Measurements from ENCODE around the gene AQP4.

Gene AQP4, protein sequence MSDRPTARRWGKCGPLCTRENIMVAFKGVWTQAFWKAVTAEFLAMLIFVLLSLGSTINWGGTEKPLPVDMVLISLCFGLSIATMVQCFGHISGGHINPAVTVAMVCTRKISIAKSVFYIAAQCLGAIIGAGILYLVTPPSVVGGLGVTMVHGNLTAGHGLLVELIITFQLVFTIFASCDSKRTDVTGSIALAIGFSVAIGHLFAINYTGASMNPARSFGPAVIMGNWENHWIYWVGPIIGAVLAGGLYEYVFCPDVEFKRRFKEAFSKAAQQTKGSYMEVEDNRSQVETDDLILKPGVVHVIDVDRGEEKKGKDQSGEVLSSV

DNA sequence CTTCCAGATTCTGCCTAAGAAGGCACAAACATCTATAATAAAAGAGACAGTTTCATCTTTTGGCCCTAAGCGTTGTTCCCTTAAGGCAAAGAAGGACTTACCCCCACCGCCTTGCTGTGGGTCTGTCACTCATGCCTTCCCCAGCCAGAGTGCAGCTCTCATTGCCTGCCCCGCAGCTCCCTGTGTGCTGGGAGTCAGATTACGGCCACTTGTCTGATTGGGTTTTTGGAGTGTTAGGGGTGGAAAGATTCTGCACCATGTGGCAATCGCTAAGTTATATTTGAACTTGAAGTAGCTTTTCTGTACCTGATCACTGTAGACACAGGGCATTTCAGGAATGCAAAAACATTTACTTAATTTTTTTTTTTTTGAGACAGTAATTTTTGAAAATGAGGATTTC is at the start of gene AQP4:
AQP4 (minus strand) TSS at position 151 of the 400 bp plus-strand sequence; CDS start at position 133, 18 bp downstream.
- no peak for DNase-seq

DNA sequence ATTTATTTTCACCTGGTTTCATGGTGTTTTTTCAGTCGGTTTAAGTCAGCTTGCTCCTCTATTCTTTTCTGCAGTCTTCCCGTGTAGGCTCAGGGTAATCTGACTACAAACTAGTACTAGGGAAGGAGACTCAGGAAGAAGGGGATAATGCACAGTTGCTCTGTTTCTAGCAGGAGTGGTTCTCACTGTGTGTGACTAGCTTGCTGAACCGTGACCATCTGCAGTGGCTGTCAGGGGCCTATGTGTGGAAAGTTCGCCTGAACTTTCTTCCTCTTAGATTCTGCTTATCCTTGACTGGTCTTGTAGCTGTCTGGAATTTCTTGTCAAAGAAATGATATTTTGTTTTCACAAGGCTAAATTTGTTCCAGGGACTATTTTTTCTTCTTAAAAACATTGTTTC is 46.3 kb upstream of the AQP4 start:
- DNase-seq, result no peak

DNA sequence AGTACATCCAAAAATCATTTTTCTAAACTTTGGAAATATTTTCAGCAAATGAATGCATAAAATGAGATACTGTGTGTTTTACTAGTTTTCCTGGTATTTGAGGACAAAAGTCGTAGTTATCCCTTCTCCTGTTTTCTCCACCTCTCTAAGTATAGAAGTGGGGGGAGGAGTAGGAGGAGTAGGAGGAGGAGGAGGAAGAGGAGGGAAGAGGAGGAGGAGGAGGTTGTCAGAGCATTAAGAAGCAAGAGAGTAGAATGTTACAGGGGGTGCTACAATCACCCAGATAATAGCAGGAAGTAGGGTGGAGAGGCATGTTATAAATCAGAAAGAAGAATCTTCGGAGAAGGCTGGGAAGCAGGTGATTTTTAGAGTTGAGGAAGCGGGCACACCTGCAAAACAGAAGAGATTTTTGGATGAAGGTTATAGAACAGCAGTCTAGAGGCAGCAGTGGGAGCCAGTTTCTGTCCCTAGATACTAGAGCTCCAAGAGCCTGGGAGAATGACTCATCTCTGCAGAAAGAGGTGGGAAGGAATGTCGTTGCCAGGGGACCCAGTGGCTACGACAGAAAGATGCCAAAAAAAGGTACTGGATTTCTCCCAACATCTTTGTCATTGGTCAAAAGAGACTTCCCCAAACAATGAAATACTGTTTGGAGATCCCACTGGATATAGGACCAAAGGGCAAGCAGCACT is 44.2 kb upstream of the AQP4 start:
- DNase-seq, result no peak

DNA sequence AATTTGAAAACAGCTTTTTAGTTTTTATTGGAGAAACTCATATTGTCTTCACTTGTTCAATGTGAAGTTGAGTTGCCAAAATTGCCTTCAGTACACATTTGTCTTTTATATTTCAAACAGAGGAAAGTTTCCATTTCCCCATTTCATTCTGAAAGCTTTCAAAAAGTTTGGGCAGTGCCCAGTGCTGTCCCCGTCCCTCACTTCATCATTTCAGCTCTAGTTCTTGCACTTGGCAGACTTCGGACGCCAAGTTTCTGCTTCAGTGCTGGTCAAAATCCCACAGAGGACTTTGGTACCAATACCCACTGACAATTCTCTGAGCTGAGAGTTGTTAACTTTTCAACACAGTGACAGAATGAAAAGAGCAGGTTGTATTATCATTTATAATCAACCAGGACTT is 43.4 kb upstream of the AQP4 start:
- DNase-seq, result no peak

DNA sequence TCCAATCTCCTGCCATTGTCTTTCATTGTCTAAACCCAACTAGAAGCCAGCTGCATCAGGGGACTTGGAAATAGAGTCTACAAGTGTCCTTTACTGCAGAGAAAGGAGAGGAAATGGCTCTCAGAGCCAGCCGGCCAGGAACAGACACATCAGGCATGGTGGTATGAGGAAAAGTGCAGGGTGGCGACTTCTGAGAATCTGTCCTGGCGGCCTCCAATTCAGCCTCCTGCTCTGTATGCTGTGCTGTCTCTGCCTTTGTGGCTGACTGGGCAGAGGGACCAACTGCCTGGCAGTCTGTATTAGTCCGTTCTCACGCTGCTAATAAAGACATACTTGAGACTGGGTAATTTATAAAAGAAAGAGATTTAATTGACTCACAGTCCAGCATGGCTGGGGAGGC is 36.8 kb upstream of the AQP4 start:
- DNase-seq, result no peak

DNA sequence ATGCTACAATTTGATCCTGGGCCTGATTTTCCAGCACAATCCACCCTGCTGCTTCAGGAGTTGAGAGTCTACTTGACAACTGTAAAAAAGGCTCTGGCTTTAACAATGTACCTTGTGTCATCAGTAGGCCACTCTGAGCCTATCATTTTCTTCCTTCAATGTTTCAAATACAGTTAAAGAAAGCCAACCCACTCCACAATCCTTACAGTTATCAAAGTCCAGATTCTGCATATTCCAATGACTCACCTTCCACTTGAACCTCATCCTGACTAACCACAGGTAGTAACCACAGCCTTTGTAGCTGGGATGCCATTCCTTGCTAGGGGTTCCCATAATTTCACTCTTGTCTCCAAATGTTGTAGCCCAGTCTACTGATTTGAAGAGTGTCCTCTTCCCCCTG is 35.5 kb upstream of the AQP4 start:
- no peak for DNase-seq

DNA sequence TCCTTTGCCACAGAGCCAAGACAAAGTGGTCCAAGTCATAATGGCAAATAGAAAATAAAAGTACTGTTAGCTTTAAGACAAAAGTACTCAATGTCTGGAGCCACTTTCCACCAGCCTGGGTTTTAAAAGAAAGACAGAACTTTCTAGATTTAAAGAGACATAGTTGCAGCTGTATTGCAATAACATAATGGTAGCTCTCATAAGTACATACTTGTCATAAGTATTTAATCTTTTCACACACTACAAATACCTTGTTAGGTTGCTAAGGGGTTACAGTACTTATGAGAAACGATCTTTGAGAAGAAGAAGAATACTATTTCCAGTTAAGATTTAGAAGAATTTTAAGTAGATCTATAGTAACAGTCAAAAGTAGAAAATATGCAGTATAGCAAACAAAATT is 28.9 kb upstream of the AQP4 start:
- no peak for DNase-seq

DNA sequence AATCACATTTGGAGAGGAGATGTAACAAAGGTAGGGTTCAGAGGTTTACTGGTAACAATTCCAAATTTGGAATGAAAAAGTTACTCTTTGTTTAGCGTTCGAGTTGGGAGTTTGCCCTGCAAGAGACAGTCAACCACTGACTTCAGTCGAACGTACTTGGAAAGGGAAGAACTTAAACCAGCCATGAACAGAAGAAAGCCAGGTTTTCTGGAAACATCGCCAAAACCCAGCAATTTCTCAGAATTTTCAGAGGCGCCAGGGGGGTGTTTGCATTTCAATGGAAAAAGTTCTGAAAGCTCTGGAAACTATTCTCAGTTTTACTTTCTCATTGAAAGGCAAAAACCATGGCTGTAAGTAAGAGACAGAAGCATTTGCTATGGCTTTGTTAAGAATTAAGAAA is 28.5 kb upstream of the AQP4 start:
- DNase-seq, result no peak

DNA sequence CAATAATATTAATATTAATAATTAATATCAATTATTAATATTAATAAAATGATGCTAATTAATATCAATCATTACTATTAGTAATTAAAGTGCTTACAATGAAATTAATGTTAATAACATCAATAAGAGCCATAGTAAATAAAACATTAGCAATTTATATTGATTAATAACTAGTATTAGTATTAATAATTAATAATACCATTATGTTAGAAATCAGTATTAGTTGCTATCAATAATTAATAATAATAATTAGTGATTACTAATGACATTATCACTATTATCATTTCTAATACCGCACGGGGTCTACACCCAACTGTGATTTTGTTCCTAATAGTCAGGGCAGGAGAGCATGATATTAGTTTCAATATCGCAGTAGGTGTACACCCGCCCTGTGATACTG is 22.8 kb upstream of the AQP4 start:
- DNase-seq, result no peak

DNA sequence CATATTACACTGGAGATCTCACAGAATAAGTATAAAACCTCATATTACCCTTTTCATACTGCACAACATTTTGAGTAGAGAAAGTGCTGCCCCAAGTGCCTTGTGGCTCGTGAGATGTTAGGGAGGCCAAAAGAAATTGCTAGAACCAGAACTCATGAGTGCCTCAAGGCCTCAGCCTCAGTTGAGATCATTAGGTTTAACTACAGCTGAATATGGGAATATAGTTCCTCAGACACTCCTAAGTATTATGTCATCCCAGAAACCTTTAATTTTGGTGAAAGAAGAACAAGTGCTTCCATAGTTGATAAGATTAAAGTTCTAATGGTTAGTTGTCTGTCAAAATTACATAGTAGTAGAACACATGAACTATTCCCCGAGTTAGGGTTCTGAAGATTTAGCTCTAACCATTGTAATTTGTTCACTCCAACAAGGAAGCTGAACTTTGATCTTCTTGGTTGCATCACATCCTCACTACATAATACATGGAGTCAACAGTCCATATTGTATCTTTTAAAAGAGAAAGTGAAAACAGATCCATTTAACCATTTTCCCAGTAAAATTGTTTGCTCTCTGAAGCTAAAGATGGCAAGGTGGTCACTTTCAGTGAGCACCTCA is 9.6 kb upstream of the AQP4 start:
- no peak for DNase-seq

DNA sequence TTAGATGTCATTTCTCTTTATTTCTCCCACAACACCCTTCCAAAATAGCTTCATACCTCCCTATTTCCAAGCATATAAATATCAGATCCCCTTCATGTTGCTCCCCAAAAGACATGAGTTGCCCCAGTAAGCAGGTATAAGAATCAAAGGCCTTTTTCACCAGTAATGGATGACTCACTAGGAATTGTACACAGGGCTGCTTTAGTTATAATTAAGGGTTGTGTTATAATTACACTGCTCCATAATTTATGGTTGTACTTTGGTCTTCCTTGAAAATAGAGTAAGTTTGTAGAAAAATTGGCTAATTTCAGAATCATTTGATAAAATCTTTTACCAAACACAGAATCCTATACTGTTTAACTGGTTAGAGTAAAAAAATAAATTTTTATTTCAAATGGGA is 8.8 kb upstream of the AQP4 start:
- no peak for DNase-seq

DNA sequence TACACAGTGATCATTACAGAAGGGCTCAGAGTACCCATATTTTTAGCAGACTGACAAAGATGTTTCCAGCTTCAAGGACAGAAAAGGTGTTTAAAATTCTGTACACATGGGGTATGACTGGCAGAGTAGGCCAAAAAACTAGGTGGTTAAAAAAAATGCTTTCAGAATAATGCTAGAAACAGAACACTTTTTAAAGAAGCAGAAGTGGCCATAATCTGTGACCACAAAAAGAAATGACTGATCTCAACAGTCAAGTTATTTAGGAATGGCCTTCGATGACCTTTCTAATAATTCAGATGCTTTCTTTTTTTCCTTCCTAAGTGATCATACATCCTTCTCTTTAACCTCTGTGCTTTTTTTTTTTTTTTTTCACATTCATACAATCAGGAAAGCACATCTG is 4.1 kb upstream of the AQP4 start:
- DNase-seq, result no peak

DNA sequence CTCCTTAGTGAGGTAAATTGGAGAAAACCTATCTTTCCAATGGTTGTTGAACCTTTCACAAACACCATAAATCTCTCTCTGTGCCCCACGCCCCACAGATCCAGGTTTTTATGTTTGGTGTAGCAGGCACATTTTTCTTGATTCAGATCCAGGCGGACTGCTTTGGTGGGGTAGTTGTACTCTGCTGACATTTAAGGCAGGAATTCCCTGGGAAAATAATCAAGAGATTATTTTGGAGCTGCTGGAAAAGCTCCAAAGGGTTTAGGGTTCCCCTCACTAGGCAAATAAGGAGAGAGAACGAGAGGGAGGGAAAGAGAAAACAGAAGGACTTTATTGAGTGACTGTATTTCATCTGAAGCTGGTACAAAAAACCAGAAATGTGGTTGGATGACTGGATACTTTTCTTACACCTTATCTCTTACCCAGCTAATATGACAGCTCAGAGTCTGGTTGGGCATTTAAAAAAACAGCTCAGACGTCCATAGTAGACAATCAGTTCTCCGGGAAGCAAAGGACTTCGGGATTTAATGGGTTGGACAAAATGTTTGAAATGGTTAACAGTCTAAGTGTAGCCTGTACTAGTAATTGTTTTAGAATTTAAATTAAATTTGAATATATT is 3.6 kb upstream of the AQP4 start:
- no peak for DNase-seq

DNA sequence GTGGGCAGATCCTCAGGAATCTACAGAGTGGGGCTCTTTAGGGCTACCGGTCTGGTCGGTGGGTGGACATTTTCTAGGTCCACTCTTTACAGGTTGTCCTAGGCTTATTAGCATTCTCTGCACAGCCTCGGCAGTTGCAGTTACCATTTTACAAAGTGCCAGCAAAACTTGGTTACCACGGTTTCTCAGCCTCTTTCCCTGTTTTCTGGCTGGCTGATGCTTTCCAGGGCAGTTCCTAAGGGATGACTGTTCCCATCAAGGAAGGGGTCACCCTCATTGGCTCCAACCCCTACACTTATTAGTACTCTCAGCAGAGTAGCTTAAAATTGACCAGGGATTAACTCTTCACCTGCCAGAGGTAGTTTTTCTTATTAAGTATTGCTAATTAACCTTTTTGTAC is 2.0 kb upstream of the AQP4 start:
- no peak for DNase-seq

DNA sequence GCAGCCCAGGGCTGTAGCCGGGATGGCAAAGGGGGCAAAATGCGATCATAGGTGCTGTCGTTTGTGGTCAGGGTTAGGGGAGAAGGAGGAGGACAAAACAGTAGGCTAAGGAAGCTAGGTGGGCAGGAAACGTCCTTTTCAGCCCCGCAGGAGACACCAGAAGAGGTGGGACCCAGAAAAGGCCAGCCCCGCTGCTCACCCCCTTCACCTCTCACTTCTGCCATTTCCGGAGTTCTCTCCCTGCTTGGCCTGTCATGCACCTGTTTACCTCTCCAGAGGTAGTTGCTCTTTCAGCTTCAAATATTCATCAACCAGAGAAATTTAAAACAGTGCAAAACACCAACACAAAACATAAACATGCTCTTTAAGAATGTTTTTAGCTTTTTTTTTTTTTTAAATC is 849 bp downstream of the AQP4 start:
- DNase-seq, result no peak

DNA sequence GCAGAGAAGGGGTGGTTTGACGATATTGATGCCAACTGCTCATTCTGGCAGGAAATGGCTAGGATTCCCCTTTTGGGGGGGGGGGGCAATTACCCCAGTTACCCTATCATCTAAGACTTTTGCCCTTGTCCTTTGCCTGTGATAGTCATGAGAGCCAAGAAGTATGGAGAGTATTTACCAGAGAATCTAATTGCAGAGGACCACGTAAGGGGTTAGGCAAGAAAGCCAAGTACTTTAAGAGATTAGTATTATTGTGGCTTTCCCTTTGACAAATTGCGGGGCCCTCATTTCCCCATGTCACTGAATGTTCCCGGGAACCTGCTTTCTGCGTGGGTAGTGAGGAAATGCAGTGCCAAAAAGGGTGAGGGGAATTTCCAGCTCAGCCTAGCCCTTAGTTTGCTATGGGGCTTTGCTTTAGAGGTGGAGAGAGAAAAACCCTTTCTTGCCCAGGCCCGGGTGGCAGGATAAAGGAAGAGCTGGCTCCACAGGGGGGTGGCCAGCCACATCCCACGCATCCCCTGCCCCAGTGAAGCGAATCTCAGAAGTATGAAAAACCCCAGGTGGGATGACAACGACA is 1.5 kb downstream of the AQP4 start:
- no peak for DNase-seq

DNA sequence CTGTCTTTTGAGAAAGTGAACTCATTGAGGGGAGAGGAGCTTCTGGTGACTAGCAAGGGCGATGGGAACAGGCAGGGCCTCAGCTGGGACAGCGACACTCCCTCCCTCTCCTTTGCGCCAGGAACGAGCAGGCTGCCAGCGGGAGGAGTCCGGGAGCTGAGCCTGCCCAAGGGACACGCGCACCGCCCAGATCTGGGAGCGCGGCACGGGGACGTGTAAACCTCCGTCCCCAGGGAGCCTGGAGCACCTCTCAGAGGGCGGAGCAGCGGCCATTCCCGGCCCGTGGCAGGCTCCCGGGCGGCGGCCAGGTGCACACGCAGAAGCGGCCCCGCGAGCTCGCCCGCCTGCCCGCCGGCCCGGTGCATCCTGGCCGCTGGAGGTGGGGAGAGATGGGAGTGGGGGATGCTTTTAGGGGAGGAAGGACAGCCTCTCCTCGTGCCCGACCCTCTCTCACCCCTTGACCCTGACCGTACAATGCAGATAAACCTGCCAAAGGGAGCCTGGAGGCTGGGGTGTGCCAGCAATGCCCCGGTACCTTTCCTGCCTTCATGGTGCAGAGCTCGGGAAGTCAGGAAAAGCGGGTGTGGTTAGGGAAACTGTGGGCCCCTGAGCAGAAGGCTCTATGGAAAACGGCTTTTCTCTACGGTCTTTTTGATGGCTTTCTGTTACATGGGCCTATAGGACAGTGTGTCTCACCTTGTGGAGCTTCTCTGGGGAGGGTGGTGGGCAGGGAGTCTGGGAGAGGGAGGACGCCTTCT is 2.2 kb downstream of the AQP4 start:
- DNase-seq, result no peak

DNA sequence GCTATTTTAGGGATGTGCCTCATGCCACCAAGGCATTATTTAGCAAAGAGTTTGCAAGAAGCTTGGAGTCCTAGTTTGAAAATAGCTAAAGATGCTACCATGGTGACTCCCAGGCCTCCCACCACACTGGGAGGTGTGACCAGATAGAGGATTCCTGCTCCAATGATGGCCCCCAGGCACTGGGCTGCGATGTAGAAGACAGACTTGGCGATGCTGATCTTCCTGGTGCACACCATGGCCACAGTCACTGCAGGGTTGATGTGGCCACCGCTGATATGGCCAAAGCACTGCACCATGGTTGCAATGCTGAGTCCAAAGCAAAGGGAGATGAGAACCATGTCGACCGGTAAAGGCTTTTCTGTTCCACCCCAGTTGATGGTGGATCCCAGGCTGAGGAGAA is 3.4 kb downstream of the AQP4 start:
- no peak for DNase-seq

DNA sequence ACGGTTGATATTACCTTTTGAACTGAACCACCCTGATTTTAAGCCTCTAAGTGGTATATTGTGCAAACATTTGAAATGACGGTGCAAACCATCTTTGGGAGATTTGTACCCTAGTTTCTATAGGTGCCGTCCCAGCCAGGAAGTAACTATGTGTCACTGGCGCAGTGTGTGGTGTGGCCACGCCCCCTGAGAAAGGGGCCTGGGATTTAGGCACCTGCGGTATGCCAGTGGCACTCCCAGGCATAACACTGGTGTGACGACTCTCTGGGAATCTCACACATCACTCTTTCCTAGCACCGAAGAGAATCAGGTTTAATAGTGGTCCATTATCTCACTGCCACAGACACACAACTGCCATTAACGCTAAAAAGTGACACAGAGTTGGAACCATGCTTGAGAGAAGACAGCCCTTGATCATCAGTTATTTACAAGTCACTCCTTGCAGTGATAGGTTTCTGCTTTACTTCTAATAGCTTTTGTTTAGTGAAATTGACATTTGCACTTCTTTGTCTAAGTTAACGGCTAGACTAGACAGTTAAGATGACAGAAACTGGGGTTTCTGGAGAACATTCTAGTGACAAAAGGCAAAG is 11.1 kb downstream of the AQP4 start:
- DNase-seq, result no peak

DNA sequence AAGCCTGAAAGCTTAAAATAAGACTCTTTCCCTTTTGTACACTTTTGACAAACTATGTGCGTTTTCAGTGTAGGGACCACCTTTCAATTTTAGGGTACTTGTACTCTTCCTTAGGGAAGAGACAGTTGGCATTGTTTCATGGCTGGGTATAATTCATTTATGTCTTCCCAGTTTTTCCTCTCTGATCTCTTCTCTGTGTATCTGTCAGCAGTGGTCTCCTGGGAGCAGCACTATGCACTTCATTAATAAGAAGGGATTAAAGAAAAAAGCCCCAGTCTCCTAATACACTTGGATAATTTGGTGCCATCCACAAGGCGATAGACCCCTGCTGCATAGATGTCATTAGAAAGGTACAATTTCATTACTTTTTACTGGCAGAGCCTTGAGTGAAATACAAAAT is 12.1 kb downstream of the AQP4 start:
- DNase-seq, result no peak

DNA sequence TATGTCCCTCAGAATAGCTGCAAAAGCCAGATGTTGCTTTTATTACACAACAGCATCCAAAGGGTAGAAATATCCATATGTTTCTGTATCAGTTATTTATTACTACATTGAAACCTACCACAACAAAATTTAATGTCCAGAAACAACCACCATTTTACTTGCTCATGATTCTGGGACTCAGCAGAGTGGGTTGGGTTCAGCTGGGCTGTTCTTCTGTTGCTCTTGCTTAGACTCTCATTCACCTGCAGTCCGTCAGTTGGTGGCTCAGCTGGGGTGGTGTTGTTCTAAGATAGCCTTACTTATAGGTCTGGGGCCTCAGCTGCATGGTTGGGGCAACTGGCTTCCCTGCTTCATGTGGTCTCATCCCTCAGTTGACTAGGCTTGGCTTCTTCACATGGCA is 21.7 kb downstream of the AQP4 start:
- DNase-seq, result no peak

DNA sequence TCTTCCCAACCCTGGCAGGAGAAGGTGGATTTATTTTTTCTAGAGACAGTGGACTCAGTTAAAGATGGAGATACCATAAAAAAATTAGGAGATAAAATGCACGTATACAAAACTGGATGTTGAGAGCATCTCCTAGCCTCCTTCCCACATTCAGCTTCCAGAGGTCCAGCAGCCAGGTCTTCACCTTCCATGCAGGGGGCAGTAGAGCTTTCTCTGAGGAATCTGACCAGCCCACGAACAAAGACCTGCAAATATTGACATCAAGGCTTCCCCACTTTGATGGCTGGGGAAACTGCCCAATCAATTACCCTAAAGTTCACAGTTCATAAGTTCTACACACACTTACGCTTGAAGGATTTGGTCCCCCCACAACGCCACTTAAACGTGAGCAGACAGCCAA is 24.5 kb downstream of the AQP4 start:
- DNase-seq, result no peak
